Neural progenitor cell (in vitro differentiated cells): ENCODE data around the gene GUCD1. TPM values are rescaled to one million over a fixed set of nuclear protein-coding genes. Genes with fewer than 3 reads are reported as not detected.

ENCODE experiments used
- DNase-seq: peaks from one replicate; pipeline ENCODE4 v3.0.0-alpha.2; 2016; ENCODE audit warnings: low spot score
- H2AFZ ChIP-seq: fragments of 200-600 bp; sonication (generic); replicated peaks from 2 replicates; pipeline ENCODE4 v1.6.1; 2016; ENCODE audit warnings: antibody characterized with exemption
- H3F3A ChIP-seq: fragments of 200-600 bp; sonication (generic); 2 replicates; pipeline ENCODE4 v1.6.1; 2016; ENCODE audit warnings: antibody characterized with exemption, low read depth
- H3K27ac ChIP-seq: fragments of 200-600 bp; sonication (generic); 2 replicates; pipeline ENCODE4 v1.5.1; 2016; ENCODE audit warnings: mild to moderate bottlenecking
- H3K27me3 ChIP-seq: fragments of 200-600 bp; sonication (generic); 2 replicates; pipeline ENCODE4 v1.6.1; 2016; ENCODE audit warnings: mild to moderate bottlenecking, moderate library complexity
- H3K36me3 ChIP-seq: fragments of 200-600 bp; sonication (generic); 2 replicates; pipeline ENCODE4 v1.5.1; 2016
- H3K4me1 ChIP-seq: fragments of 200-600 bp; sonication (generic); 2 replicates; pipeline ENCODE4 v1.6.1; 2016; ENCODE audit warnings: mixed run types
- H3K4me2 ChIP-seq: fragments of 200-600 bp; sonication (generic); 2 replicates; pipeline ENCODE4 v1.6.1; 2016
- H3K4me3 ChIP-seq: fragments of 200-600 bp; sonication (generic); 2 replicates; pipeline ENCODE4 v1.5.1; 2016
- H3K79me2 ChIP-seq: fragments of 200-600 bp; sonication (generic); 2 replicates; pipeline ENCODE4 v1.6.1; 2016; ENCODE audit warnings: low read depth
- H3K9ac ChIP-seq: fragments of 200-600 bp; sonication (generic); 2 replicates; pipeline ENCODE4 v1.6.1; 2016
- H3K9me3 ChIP-seq: fragments of 200-600 bp; sonication (generic); 2 replicates; pipeline ENCODE4 v1.5.1; 2016; ENCODE audit warnings: low read depth
- H4K20me1 ChIP-seq: fragments of 200-600 bp; sonication (generic); 2 replicates; pipeline ENCODE4 v1.6.1; 2016; ENCODE audit warnings: low read depth
- H3K27ac Mint-ChIP-seq: 3 replicates; pipeline ENCODE4 v1.8.0; 2021; ENCODE audit warnings: mixed read lengths
- H3K27me3 Mint-ChIP-seq: 2 replicates; pipeline ENCODE4 v1.8.0; 2022; ENCODE audit warnings: low read depth, mild to moderate bottlenecking, inconsistent platforms, moderate library complexity, mixed read lengths; ENCODE audit not compliant: insufficient read depth
- H3K36me3 Mint-ChIP-seq: 3 replicates; pipeline ENCODE4 v1.8.0; 2021; ENCODE audit warnings: mixed read lengths
- H3K4me1 Mint-ChIP-seq: 3 replicates; pipeline ENCODE4 v1.8.0; 2021; ENCODE audit warnings: mixed read lengths
- H3K4me3 Mint-ChIP-seq: 3 replicates; pipeline ENCODE4 v1.8.0; 2021; ENCODE audit warnings: mild to moderate bottlenecking, moderate library complexity, mixed read lengths
- H3K9me3 Mint-ChIP-seq: 3 replicates; pipeline ENCODE4 v1.8.0; 2020; ENCODE audit warnings: mixed read lengths
- EZH2 ChIP-seq: fragments of 200-600 bp; sonication (generic); IDR thresholded peaks from 2 replicates; pipeline ENCODE4 v1.6.1; 2017; ENCODE audit warnings: antibody characterized with exemption, mild to moderate bottlenecking, moderate library complexity
- EZH2phosphoT487 ChIP-seq: fragments of 200-600 bp; sonication (generic); IDR thresholded peaks from 2 replicates; pipeline ENCODE4 v1.6.1; 2017; ENCODE audit warnings: antibody characterized with exemption
- total RNA-seq: library from RNA; depleted of rRNA; stranded (reverse); fragments of >200 nt; gene quantifications from 2 replicates; pipeline ENCODE4 v1.2.3, GENCODE V29; 2015; ENCODE audit warnings: low replicate concordance
- TF ChIP-seq, protein P1 (sequence below): fragments of 200-600 bp; sonication (generic); IDR thresholded peaks from 2 replicates; pipeline ENCODE4 v1.5.1; 2017; ENCODE audit warnings: antibody characterized with exemption, mild to moderate bottlenecking

Gene GUCD1
- total RNA-seq, 1 donor from 2014 or later: 31.0 TPM

DNA sequence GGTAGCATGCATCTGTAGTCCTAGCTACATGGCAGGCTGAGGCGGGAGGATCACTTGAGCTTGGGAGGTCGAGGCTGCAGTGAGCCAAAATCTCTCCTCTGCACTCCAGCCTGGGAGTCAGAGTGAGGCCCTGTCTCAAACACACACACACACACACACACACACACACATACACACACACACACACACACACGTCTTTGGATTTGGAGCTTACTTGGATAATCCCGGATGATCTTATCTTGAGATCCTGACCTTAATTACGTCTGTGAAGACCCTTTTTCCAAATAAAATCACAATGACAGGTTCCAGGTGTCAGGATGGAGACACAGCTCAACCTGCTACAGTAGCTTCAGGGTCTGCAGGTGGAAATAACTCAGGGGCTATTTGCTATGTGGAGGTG is 58.7 kb downstream of the GUCD1 start:
- no peak overlapping the region for H3K27ac ChIP-seq
- TF ChIP-seq EZH2phosphoT487 (no peak), EZH2 (no peak)
- TF ChIP-seq, protein P1, sequence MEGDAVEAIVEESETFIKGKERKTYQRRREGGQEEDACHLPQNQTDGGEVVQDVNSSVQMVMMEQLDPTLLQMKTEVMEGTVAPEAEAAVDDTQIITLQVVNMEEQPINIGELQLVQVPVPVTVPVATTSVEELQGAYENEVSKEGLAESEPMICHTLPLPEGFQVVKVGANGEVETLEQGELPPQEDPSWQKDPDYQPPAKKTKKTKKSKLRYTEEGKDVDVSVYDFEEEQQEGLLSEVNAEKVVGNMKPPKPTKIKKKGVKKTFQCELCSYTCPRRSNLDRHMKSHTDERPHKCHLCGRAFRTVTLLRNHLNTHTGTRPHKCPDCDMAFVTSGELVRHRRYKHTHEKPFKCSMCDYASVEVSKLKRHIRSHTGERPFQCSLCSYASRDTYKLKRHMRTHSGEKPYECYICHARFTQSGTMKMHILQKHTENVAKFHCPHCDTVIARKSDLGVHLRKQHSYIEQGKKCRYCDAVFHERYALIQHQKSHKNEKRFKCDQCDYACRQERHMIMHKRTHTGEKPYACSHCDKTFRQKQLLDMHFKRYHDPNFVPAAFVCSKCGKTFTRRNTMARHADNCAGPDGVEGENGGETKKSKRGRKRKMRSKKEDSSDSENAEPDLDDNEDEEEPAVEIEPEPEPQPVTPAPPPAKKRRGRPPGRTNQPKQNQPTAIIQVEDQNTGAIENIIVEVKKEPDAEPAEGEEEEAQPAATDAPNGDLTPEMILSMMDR: no peak
- H3K4me3 Mint-ChIP-seq: no peak overlapping the region
- no peak overlapping the region for H3K27ac Mint-ChIP-seq
- peaks cover 3% of the 10 kb centered on the region for H3K9me3 Mint-ChIP-seq
- no peaks in the 10 kb centered on the region for H3K36me3 Mint-ChIP-seq
- H3K27me3 Mint-ChIP-seq: peaks cover 32% of the 10 kb centered on the region
- H2AFZ ChIP-seq: no peak overlapping the region
- no peak for DNase-seq
- H3K36me3 ChIP-seq: no peaks in the 10 kb centered on the region
- peaks cover 99% of the 10 kb centered on the region for H3K27me3 ChIP-seq
- H3K4me3 ChIP-seq: no peak overlapping the region
- H3K4me1 ChIP-seq: peaks cover 24% of the 10 kb centered on the region
- no peaks in the 10 kb centered on the region for H3K79me2 ChIP-seq
- peaks cover 14% of the 10 kb centered on the region for H3F3A ChIP-seq
- peaks cover 10% of the 10 kb centered on the region for H4K20me1 ChIP-seq
- H3K9me3 ChIP-seq: no peaks in the 10 kb centered on the region
- peaks cover 40% of the 10 kb centered on the region for H3K4me1 Mint-ChIP-seq
- no peak overlapping the region for H3K4me2 ChIP-seq
- no peak overlapping the region for H3K9ac ChIP-seq

DNA sequence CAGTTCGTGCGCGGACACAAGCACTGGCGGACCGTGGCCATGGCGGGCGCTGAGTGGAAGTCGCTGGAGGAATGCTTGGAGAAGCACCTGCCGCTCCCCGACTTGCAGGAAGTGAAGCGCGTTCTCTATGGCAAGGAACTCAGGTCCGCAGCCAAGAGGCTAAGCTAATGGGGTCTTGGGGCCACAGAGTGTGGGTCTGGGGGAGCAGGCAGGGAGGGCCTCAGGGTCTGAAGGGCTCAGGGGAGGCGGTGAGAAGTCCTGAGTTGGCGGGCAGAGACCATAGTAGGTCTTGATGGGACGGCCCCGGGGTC is 59.6 kb downstream of the GUCD1 start:
- Histone ChIP-seq H3K36me3 (no peaks in the 10 kb centered on the region), H4K20me1 (peaks cover 1% of the 10 kb centered on the region), H3K4me1 (peaks cover 15% of the 10 kb centered on the region), H3K27ac (no peak overlapping the region), H3F3A (peaks cover 5% of the 10 kb centered on the region), H2AFZ (no peak overlapping the region), H3K27me3 (peaks cover 93% of the 10 kb centered on the region), H3K9me3 (no peaks in the 10 kb centered on the region), H3K9ac (no peak overlapping the region), H3K4me2 (no peak overlapping the region), H3K4me3 (no peak overlapping the region), H3K79me2 (no peaks in the 10 kb centered on the region)
- Mint-ChIP-seq H3K27me3 (peaks cover 30% of the 10 kb centered on the region), H3K4me1 (peaks cover 31% of the 10 kb centered on the region), H3K36me3 (no peaks in the 10 kb centered on the region), H3K27ac (no peak overlapping the region), H3K9me3 (peaks cover 3% of the 10 kb centered on the region), H3K4me3 (no peak overlapping the region)
- DNase-seq: no peak
- TF ChIP-seq EZH2: no peak
- no peak for TF ChIP-seq EZH2phosphoT487
- TF ChIP-seq, protein P1: no peak

DNA sequence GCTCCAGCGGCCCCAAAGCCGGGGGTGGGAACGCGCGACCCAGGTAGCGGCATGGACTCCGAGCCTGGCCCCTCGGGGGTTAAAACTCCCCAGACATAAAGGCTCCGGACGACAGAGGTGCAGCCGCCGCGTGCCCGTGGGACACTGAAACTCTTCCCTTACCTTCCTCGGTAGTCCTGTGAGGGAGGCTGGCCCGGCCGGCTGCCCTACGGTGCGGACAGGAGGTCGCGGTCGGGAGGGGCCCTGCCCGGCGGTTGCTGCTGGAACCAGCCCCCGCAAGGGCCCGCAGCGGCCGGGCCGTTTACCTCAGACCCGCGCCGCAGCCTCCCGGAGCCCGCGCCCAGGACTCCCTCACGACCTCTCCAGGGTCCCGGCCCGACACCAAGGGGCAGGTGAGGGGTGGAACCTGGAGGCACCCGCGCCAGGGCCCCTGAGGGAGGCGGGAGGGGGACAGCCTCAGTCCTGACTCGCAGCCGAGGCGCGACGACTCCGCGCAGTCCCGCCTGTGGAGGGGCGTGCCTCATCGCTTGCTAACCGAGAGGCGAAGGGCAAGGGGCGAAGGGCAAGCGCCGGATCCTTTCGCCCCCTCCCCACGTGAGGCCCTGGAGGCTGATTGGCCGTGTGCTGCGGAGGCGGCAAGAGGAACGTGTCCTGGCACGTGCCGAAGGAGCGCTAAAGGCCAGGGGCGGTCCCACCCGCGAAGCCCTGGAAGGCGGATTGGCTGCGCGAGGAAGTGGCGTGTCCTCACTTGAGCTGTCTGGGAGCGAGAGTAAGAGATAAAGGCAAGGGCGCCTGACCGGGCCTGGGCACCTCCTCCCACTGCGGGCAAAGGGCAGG is 60.2 kb downstream of the GUCD1 start, which contains the start of gene UPB1:
TSS of gene UPB1 (plus strand) at position 805 of the 837 bp plus-strand sequence. CDS start 72 bp downstream, outside the sequence.
- peak; percentile 42 for DNase-seq
- H2AFZ ChIP-seq: peak within 1 kb of the TSS; percentile 70
- H3K4me3 Mint-ChIP-seq: peak within 1 kb of the TSS; percentile 43

More for the DNA sequence above, 60.2 kb downstream of the GUCD1 start, which contains the start of gene UPB1:
- TF ChIP-seq, protein P1: no peak
- TF ChIP-seq EZH2 (peak; percentile 89), EZH2phosphoT487 (peak; percentile 73)
- peaks cover 5% of the 10 kb centered on the region for H3F3A ChIP-seq
- Mint-ChIP-seq H3K36me3 (no peaks in the 10 kb centered on the region), H3K4me1 (peaks cover 25% of the 10 kb centered on the region), H3K9me3 (peaks cover 3% of the 10 kb centered on the region), H3K27me3 (peaks cover 30% of the 10 kb centered on the region), H3K27ac (no peak within 1 kb of the TSS)
- no peak within 1 kb of the TSS for H3K27ac ChIP-seq
- no peak within 1 kb of the TSS for H3K9ac ChIP-seq
- peak within 1 kb of the TSS; percentile 41 for H3K4me3 ChIP-seq
- H3K4me2 ChIP-seq: peak within 1 kb of the TSS; percentile 78
- H3K4me1 ChIP-seq: peaks cover 11% of the 10 kb centered on the region
- no peaks in the 10 kb centered on the region for H3K36me3 ChIP-seq
- H3K79me2 ChIP-seq: no peaks in the 10 kb centered on the region
- no peaks in the 10 kb centered on the region for H3K9me3 ChIP-seq
- peaks cover 88% of the 10 kb centered on the region for H3K27me3 ChIP-seq
- no peaks in the 10 kb centered on the region for H4K20me1 ChIP-seq
